Fibroblast of skin of left biceps (primary cell): Measurements from ENCODE around the gene DTX2.
"Not testable (repeated sequence)": the region's sequence is repeated elsewhere in the genome, so short reads cannot be mapped to it uniquely, and the experiment has no call there.

ENCODE experiments used
- DNase-seq, 2 experiments: peaks; one replicate each; pipeline ENCODE4 v3.0.0-alpha.2; 2013; ENCODE audit warnings: low read depth in 2 of 2

Gene DTX2

GRCh38 chr7:76443846-76444245, 17.7 kb upstream of the DTX2 start:
- DNase-seq = not testable (repeated sequence)

- peak; percentile 37 to 53 for DNase-seq
Observed at GRCh38 chr7:76445577-76446008, 15.9 kb upstream of the DTX2 start.

GRCh38 chr7:76457017-76457416, 4.5 kb upstream of the DTX2 start:
- not testable (repeated sequence) for DNase-seq

- not testable (repeated sequence) for DNase-seq
Observed at GRCh38 chr7:76458504-76458903, 3.0 kb upstream of the DTX2 start.

DNA sequence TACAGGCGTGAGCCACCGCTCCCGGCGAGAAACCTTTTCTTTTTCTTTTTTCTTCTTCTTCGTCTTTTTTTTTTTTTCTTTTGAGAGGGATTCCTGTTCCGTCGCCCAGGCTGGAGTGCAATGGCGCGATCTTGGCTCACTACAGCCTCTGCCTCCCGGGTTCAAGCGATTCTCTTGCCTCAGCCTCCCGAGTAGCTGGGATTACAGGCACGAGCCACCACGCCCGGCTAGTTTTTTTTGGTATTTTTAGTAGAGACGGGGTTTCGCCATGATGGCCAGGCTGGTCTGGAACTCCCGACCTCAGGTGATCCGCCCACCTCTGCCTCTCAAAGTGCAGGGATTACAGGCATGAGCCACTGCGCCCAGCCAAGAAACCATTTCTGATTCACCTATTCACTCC, 742 bp upstream of the DTX2 start:
- not testable (repeated sequence) for DNase-seq

- not testable (repeated sequence) for DNase-seq
Observed at GRCh38 chr7:76462271-76462882, 868 bp downstream of the DTX2 start.

DNA sequence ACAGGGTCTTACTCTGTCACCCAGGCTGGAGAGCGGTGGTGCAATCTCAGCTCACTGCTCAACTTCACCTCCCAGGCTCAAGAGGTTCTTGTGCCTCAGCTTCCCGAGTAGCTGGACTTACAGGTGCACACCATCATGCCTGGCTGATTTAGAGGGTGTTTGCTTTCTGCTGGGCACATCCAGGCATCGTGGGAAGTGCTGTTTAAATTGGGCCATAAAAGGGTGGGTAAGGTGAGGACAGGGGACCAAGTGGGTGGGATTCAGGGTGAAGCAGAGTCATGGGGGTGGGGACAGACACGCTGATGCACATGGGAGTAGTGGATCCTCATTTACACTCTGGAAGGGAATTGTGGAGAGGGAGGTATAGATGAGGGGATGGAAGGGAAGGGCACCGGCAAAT, 3.5 kb downstream of the DTX2 start:
- DNase-seq = not testable (repeated sequence)

DNA sequence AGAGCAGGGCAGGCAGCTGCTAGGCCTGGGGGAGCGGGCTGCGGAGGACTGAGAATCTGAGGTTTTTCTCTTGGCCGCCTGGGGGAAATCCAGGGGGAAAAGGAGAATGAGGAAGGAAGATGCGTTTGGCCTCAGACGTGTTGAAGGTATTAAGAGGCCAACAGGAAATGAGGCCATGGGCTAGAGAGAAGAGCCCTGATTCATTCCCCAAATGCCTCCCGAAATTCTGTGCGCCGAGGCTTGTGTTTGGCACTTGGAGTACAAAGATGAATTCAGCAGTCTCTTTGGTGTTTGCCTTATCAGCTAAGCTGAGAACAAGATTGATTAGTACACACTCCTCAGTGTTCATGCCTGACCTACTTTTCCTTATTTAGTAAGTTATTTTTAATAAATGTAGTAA, 4.4 kb downstream of the DTX2 start:
- DNase-seq = not testable (repeated sequence)

- not testable (repeated sequence) for DNase-seq
Observed at GRCh38 chr7:76467743-76468404, 6.4 kb downstream of the DTX2 start.

- not testable (repeated sequence) for DNase-seq
Observed at GRCh38 chr7:76471556-76472221, 10.2 kb downstream of the DTX2 start.

DNA sequence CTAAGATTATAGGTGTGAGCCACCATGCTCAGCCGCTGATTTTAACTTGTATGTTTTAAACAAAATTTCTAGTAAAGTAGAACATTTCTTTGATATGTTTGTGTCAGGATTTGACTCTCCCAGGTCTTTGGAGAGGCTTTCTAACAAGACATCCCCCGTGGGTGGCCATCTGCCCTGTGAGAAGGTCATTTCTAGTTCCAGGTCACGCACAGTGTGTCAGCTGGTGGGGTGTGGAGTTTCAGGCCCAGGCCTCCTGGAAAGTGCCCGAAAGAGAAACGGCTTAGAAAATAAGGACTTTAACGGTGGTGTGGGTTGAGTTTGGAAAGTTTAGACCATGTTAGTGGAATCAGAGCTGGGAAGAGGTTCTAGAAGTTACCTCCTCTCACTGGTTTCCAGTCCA, 11.6 kb downstream of the DTX2 start:
- DNase-seq = not testable (repeated sequence)

GRCh38 chr7:76476280-76476679, 14.8 kb downstream of the DTX2 start:
- not testable (repeated sequence) for DNase-seq

DNA sequence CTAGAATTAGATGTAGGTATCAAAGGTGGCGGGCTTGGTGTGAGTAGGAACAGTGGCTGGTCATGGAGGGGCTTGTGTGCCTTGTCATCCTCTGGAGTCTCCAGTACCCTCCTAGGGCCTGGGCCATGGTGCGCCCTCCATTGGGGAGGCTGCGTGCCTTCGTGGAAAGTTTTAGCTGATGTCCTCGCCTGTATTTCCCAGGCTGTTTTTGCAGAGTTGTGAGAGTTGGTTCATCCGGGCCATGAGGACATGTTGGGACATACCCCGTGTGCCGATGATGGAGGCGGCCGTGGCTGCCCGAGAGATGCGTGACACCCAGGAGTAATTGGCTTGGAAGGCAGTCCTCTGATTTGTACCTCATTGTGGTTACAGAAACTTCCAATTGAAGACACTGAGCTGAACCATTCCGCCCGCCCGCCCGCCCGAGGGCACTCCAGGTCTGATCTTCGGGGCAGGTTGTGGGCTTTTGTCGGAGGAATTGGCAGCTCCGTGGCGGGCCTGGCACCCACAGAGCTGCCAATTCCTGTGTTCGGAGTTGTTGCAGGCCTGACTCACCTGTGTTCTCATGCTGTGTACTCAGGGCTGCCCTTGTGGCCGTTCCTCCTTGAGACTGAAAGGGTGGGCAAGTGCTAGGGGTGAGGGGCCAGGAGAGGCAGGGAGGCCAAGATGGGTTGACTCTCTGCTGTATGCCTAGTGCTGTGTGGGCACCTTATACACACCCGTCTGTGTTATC, 15.4 kb downstream of the DTX2 start:
- not testable (repeated sequence) for DNase-seq

DNA sequence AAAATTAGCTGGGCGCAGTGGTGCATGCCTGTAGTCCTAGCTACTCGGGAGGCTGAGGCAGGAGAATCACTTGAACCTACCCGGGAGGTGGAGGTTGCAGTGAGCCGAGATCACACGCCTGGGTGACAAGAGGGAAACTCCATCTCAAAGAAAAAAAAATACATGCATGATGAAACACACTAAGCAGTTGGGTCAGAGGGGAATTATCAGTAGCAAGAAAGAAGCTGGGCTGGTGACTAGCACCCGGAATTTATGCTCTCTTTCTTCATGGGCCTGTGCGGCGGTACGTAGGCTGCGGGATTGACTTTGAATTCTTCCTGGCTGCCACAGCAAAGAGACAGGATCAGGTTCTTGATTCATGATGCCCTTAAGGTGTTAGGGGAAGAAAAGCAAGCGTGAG, 18.1 kb downstream of the DTX2 start:
- DNase-seq = not testable (repeated sequence)

GRCh38 chr7:76480403-76481253, 19.1 kb downstream of the DTX2 start:
- DNase-seq = not testable (repeated sequence)

- DNase-seq = not testable (repeated sequence)
Observed at GRCh38 chr7:76482660-76483059, 21.2 kb downstream of the DTX2 start.

- not testable (repeated sequence) for DNase-seq
Observed at GRCh38 chr7:76483081-76483480, 21.6 kb downstream of the DTX2 start.

- not testable (repeated sequence) for DNase-seq
Observed at GRCh38 chr7:76484456-76484855, 22.9 kb downstream of the DTX2 start.

- DNase-seq = not testable (repeated sequence)
Observed at GRCh38 chr7:76485822-76486610, 24.5 kb downstream of the DTX2 start.

DNA sequence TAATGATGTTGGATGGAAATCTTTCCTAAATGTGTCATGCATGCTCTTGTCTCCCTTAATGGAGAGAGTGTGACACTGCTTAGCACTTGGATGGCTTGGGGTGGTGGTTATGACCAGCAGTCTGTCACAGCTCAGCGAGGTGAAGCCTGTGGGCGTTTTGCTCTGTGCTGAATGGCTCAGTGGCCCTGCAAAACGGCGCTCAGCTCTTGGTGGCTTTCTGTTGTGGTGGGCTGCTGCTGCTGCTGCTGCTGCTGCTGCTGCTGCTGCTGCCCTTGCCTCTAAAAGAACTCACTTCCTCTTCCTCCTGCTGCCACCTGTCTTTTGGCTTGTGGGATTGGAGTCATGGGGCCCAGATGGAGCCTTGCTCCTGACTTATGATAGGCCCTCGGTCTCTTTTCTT, 25.1 kb downstream of the DTX2 start:
- DNase-seq = not testable (repeated sequence)
